H1 (cell line): Measurements from ENCODE around the gene PURA. TPM values are rescaled to one million over a fixed set of nuclear protein-coding genes. Genes with fewer than 3 reads are reported as not detected.

Experiments
- CTCF ChIA-PET: fragments of 300-600 bp; sonication (Branson Sonifier 250); formaldehyde crosslinking; loops from one replicate; lab custom pipeline; 2021; ENCODE audit not compliant: partially characterized antibody; lab: Charles Lee
- POLR2A ChIA-PET: fragments of 300-600 bp; sonication (Branson Sonifier 250); formaldehyde crosslinking; loops from one replicate; lab custom pipeline; 2021; ENCODE audit warnings: inconsistent platforms; ENCODE audit not compliant: partially characterized antibody; lab: Charles Lee
- DNase-seq, 2 experiments: peaks; one replicate each; pipeline versions ENCODE4 v3.0.0 to v3.0.0-alpha.2; 2010 to 2022; ENCODE audit warnings: low spot score in 2 of 2, low read depth in 1 of 2, mixed read lengths in 1 of 2
- FAIRE-seq: peaks from 2 replicates; lab custom pipeline; 2011; peaks lifted over from hg19 to GRCh38; lab: Jason Lieb, UNC
- H2AFZ ChIP-seq: 2 replicates; pipeline ENCODE4 v1.8.1; 2012; ENCODE audit warnings: low read length, inconsistent platforms
- H2AK5ac ChIP-seq: 2 replicates; pipeline ENCODE4 v1.6.1; 2013; ENCODE audit warnings: low read depth, low read length
- H2BK120ac ChIP-seq: replicated peaks from 2 replicates; pipeline ENCODE3; 2013; ENCODE audit warnings: low read depth, low read length, inconsistent platforms
- H2BK12ac ChIP-seq: 2 replicates; pipeline ENCODE4 v1.6.1; 2013; ENCODE audit warnings: low read depth, low read length
- H2BK15ac ChIP-seq: 2 replicates; pipeline ENCODE4 v1.6.1; 2013; ENCODE audit warnings: low read length
- H2BK20ac ChIP-seq: 2 replicates; pipeline ENCODE4 v1.6.1; 2013; ENCODE audit warnings: low read length
- H2BK5ac ChIP-seq: 2 replicates; pipeline ENCODE4 v1.6.1; 2013; ENCODE audit warnings: low read depth, low read length
- H3K14ac ChIP-seq: 2 replicates; pipeline ENCODE4 v1.6.1; 2013; ENCODE audit warnings: inconsistent platforms; ENCODE audit not compliant: insufficient read length
- H3K18ac ChIP-seq: 2 replicates; pipeline ENCODE4 v1.6.1; 2013; ENCODE audit warnings: low read length; ENCODE audit errors: extremely low read depth
- H3K23ac ChIP-seq: 2 replicates; pipeline ENCODE4 v1.6.1; 2013; ENCODE audit warnings: inconsistent platforms; ENCODE audit not compliant: insufficient read length
- H3K23me2 ChIP-seq: 2 replicates; pipeline ENCODE4 v1.6.1; 2013; ENCODE audit warnings: low read depth, low read length
- H3K27ac ChIP-seq: 2 replicates; pipeline ENCODE4 v1.6.1; 2011; ENCODE audit warnings: low read depth, low read length, inconsistent platforms
- H3K27me3 ChIP-seq, 4 experiments: replicated peaks in 1 of 4; 1 replicate in 1 of 4; 2 replicates in 3 of 4; pipeline versions ENCODE4 v1.6.1 to v1.8.1; 2011 to 2013; ENCODE audit warnings: low read length in 3 of 4, mild to moderate bottlenecking in 3 of 4, inconsistent platforms in 2 of 4, mixed read lengths in 2 of 4, moderate library complexity in 1 of 4; ENCODE audit not compliant: control insufficient read depth in 3 of 4, insufficient read depth in 3 of 4; ENCODE audit errors: extremely low read depth in 1 of 4
- H3K36me3 ChIP-seq, 4 experiments: 2 replicates each; pipeline versions ENCODE4 v1.6.1 to v1.8.1; 2011 to 2013; ENCODE audit warnings: mild to moderate bottlenecking in 4 of 4, low read length in 3 of 4, moderate library complexity in 2 of 4, control low read depth in 1 of 4, inconsistent platforms in 1 of 4; ENCODE audit not compliant: insufficient read depth in 4 of 4, control insufficient read depth in 2 of 4
- H3K4ac ChIP-seq: replicated peaks from 2 replicates; pipeline ENCODE3; 2013; ENCODE audit warnings: low read length, low read depth, mixed read lengths, inconsistent platforms; ENCODE audit not compliant: insufficient read length
- H3K4me1 ChIP-seq, 4 experiments: replicated peaks in 1 of 4; 1 replicate in 1 of 4; 2 replicates in 3 of 4; pipeline versions ENCODE4 v1.6.1 to v1.8.1; 2011 to 2013; ENCODE audit warnings: low read length in 3 of 4, inconsistent platforms in 2 of 4, mixed read lengths in 1 of 4; ENCODE audit not compliant: insufficient read depth in 4 of 4, control insufficient read depth in 3 of 4
- H3K4me2 ChIP-seq, 2 experiments: 2 replicates each; pipeline versions ENCODE4 v1.6.1 to v1.8.1; 2011 to 2013; ENCODE audit warnings: low read depth in 2 of 2, low read length in 2 of 2, control low read depth in 1 of 2, inconsistent platforms in 1 of 2, mild to moderate bottlenecking in 1 of 2; ENCODE audit not compliant: insufficient read depth in 1 of 2
- H3K4me3 ChIP-seq, 4 experiments: fragments of 200-600, 300-600 bp in 1 of 4; sonication (generic), shearing (Covaris generic), sonication (Bioruptor Twin) in 1 of 4; 2 replicates each; pipeline versions ENCODE4 v1.5.1 to v1.8.1; 2011 to 2016; ENCODE audit warnings: low read length in 4 of 4, low read depth in 3 of 4, control low read depth in 2 of 4, inconsistent platforms in 2 of 4, mild to moderate bottlenecking in 2 of 4, mixed read lengths in 1 of 4, moderate library complexity in 1 of 4; ENCODE audit not compliant: insufficient read depth in 2 of 4; ENCODE audit errors: extremely low read depth in 1 of 4
- H3K56ac ChIP-seq: replicated peaks from 2 replicates; pipeline ENCODE3; 2013; ENCODE audit warnings: low read depth, mild to moderate bottlenecking, mixed read lengths, low read length, inconsistent platforms; ENCODE audit not compliant: insufficient read length
- H3K79me1 ChIP-seq: 2 replicates; pipeline ENCODE4 v1.6.1; 2013; ENCODE audit warnings: low read depth, low read length, control low read depth
- H3K79me2 ChIP-seq, 2 experiments: 2 replicates each; pipeline versions ENCODE4 v1.6.1 to v1.8.1; 2012 to 2013; ENCODE audit warnings: low read length in 2 of 2, mild to moderate bottlenecking in 2 of 2, inconsistent platforms in 1 of 2; ENCODE audit not compliant: insufficient read depth in 2 of 2, control insufficient read depth in 1 of 2
- H3K9ac ChIP-seq, 4 experiments: replicated peaks in 1 of 4; 1 replicate in 1 of 4; 2 replicates in 3 of 4; pipeline versions ENCODE4 v1.6.1 to v1.8.1; 2011 to 2013; ENCODE audit warnings: low read depth in 3 of 4, low read length in 3 of 4, control low read depth in 2 of 4, mild to moderate bottlenecking in 2 of 4, moderate library complexity in 2 of 4, inconsistent platforms in 1 of 4; ENCODE audit errors: extremely low read depth in 1 of 4
- H3K9me3 ChIP-seq, 2 experiments: 2 replicates each; pipeline versions ENCODE4 v1.6.1 to v1.8.1; 2012 to 2013; ENCODE audit warnings: mild to moderate bottlenecking in 2 of 2, moderate library complexity in 2 of 2, control low read depth in 1 of 2, inconsistent platforms in 1 of 2, low read depth in 1 of 2, low read length in 1 of 2, mixed read lengths in 1 of 2; ENCODE audit not compliant: insufficient read depth in 2 of 2
- H4K20me1 ChIP-seq, 2 experiments: replicated peaks in 1 of 2; 2 replicates each; pipeline versions ENCODE3 to v1.8.1; 2011 to 2013; ENCODE audit warnings: inconsistent platforms in 2 of 2, low read length in 2 of 2, mild to moderate bottlenecking in 1 of 2; ENCODE audit not compliant: insufficient read depth in 2 of 2, control insufficient read depth in 1 of 2
- H4K5ac ChIP-seq: 2 replicates; pipeline ENCODE4 v1.6.1; 2013; ENCODE audit warnings: low read length, low read depth, mixed read lengths, inconsistent platforms; ENCODE audit not compliant: insufficient read length
- H4K8ac ChIP-seq: 2 replicates; pipeline ENCODE4 v1.8.0; 2013; ENCODE audit warnings: mild to moderate bottlenecking, moderate library complexity, low read length, inconsistent platforms; ENCODE audit not compliant: insufficient read depth; ENCODE audit errors: extremely low read depth
- H4K91ac ChIP-seq: replicated peaks from 2 replicates; pipeline ENCODE3; 2013; ENCODE audit warnings: low read length, mixed read lengths, inconsistent platforms; ENCODE audit not compliant: insufficient read length
- CBX5 ChIP-seq: fragments of 300-800, 300-1000 bp; sonication (generic); IDR thresholded peaks from 2 replicates; pipeline ENCODE4 v1.7.1; 2016; ENCODE audit warnings: antibody characterized with exemption, low read length, low read depth
- HDAC2 ChIP-seq, 2 experiments: fragments of 300-600 bp in 1 of 2; sonication (generic) in 1 of 2; IDR thresholded peaks; 2 replicates each; pipeline ENCODE4 v1.6.1; 2011 to 2012; ENCODE audit warnings: low read depth in 2 of 2, low read length in 2 of 2, mild to moderate bottlenecking in 2 of 2, moderate library complexity in 2 of 2, borderline replicate concordance in 1 of 2, inconsistent platforms in 1 of 2
- JUND ChIP-seq: IDR thresholded peaks from 2 replicates; pipeline ENCODE4 v1.6.1; 2011; ENCODE audit warnings: mild to moderate bottlenecking, improper control_type of control experiment, low read length
- KDM5A ChIP-seq: fragments of 200-600 bp; IDR thresholded peaks from 2 replicates; pipeline ENCODE4 v1.7.1; 2012; ENCODE audit warnings: mild to moderate bottlenecking, low read length, inconsistent platforms, mixed read lengths
- RAD21 ChIP-seq, 2 experiments: IDR thresholded peaks in 1 of 2; conservative IDR thresholded peaks in 1 of 2; 2 replicates each; pipeline ENCODE4 v1.6.1; 2011; ENCODE audit warnings: low read depth in 2 of 2, low read length in 2 of 2, improper control_type of control experiment in 1 of 2, inconsistent platforms in 1 of 2, mild to moderate bottlenecking in 1 of 2, moderate library complexity in 1 of 2
- SIN3A ChIP-seq, 2 experiments: IDR thresholded peaks in 1 of 2; conservative IDR thresholded peaks in 1 of 2; 2 replicates each; pipeline ENCODE4 v1.6.1; 2011 to 2012; ENCODE audit warnings: low read length in 2 of 2, improper control_type of control experiment in 1 of 2, low read depth in 1 of 2, mild to moderate bottlenecking in 1 of 2
- SIRT6 ChIP-seq: IDR thresholded peaks from one replicate; pipeline ENCODE4 v1.7.1; 2012; ENCODE audit warnings: low read length, inconsistent platforms
- WGBS, 2 experiments: shearing (Covaris generic) in 1 of 2; methylation state at CpG; one replicate each; pipeline versions ENCODE4 v1.1.6 to v1.1.7; 2013 to 2015; ENCODE audit warnings: low lambda C conversion rate in 2 of 2, mixed read lengths in 2 of 2, inconsistent platforms in 1 of 2, low coverage in 1 of 2, missing lambda C conversion rate in 1 of 2; ENCODE audit not compliant: insufficient replicate concordance in 2 of 2, insufficient coverage in 1 of 2, insufficient read length in 1 of 2; ENCODE audit errors: extremely low coverage in 1 of 2, missing lambda C conversion rate in 1 of 2; 5-methylcytosine and 5-hydroxymethylcytosine counted together
- polyA plus RNA-seq, 7 experiments: library from polyadenylated mRNA; depleted of rRNA in 3 of 7; stranded (reverse) in 5 of 7; unstranded in 2 of 7; fragments of >200 nt in 5 of 7; fragments of 200-250 nt in 2 of 7; gene quantifications; 1 replicate in 5 of 7; 2 replicates in 1 of 7; 4 replicates in 1 of 7; pipeline versions ENCODE4 v1.2.1 to v1.2.3, GENCODE V29; 2011 to 2013; ENCODE audit warnings: missing spikeins in 2 of 7, mixed read lengths in 2 of 7
- total RNA-seq: library from RNA; stranded (reverse); fragmentation: NEBNext Ultra II Directional; extraction: Animal tissue kit (Norgen Biotek cat#: 25700); gene quantifications from 2 replicates; pipeline ENCODE4 v1.2.1, GENCODE V29; 2021
- TF ChIP-seq, protein P1 (sequence below): IDR thresholded peaks from 2 replicates; pipeline ENCODE4 v1.6.1; 2011; ENCODE audit warnings: low read depth, mild to moderate bottlenecking, low read length; ENCODE audit not compliant: insufficient read depth

Gene PURA
- total and polyA plus RNA-seq, 2 of the 8 experiments (the other 6 are each of a cell fraction or from before 2014, with no cell fraction given): 0.98 to 2.1 TPM

DNA sequence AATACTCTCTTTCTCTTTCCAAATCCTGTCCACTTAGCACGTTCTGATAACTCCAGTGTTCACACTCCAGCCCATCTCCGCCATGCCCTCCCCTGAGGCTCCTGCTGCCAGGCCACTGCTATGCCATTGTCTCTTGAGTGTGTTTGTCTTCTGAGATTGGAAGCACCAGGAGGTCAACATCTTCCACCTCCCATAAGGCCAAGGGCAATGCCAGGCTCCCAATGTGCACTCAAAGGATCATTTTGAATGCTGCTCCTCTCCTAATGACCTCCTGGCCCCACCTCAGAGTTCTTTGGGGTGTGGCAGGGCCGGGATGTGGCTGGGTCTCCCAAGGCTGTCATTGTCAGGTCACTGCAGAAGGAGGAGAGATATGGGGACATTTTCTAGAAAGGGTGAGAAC lies 31.3 kb downstream of the PURA start:
- no peak overlapping the region for H2BK120ac ChIP-seq
- no peak for FAIRE-seq
- H4K8ac ChIP-seq: no peak overlapping the region
- peak overlapping the region in 2 of 4 experiments; percentile 72 to 82; a peak in 2 of 8 replicates for H3K4me3 ChIP-seq
- ChIA-PET CTCF (interaction anchor here (0.9 to 9.9 kb wide), 21 partner anchors 10 to 341 kb away, joined by 3 to 118 read pairs (median 6); partner anchors contain the start of gene PURA), POLR2A (interaction anchor here (1.3 to 4.3 kb wide), 3 partner anchors 9 to 33 kb away, joined by 3 to 19 read pairs (median 4); no protein-coding TSS in a partner anchor)
- H3K23me2 ChIP-seq: peaks cover 5% of the 10 kb centered on the region; the same call in 1 of the 2 replicates
- H2BK15ac ChIP-seq: no peak overlapping the region
- H3K18ac ChIP-seq: no peak overlapping the region
- no peak overlapping the region for H4K5ac ChIP-seq
- H4K91ac ChIP-seq: no peak overlapping the region
- no peaks in the 10 kb centered on the region for H3K36me3 ChIP-seq
- no peaks in the 10 kb centered on the region for H3K79me1 ChIP-seq
- peaks cover 0 to 7% of the 10 kb centered on the region in 2 experiments for H4K20me1 ChIP-seq
- TF ChIP-seq SIN3A (conservative IDR thresholded peaks at IDR 0.05 in 1 of 2, IDR thresholded peaks at IDR 0.05 in 1 of 2; ENCODE audit: low read depth in 1 of 2, low read length in 2 of 2) (no peak), JUND (no peak), RAD21 (IDR thresholded peaks at IDR 0.05 in 1 of 2, conservative IDR thresholded peaks at IDR 0.05 in 1 of 2; ENCODE audit: low read depth in 2 of 2, low read length in 2 of 2) (no peak), HDAC2 (IDR thresholded peaks at IDR 0.05; ENCODE audit: borderline replicate concordance in 1 of 2, low read depth in 2 of 2, low read length in 2 of 2) (no peak), CBX5 (no peak), KDM5A (no peak), SIRT6 (no peak)
- TF ChIP-seq, protein P1, sequence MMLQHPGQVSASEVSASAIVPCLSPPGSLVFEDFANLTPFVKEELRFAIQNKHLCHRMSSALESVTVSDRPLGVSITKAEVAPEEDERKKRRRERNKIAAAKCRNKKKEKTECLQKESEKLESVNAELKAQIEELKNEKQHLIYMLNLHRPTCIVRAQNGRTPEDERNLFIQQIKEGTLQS: no peak
- TF ChIP-seq, all 59 proteins: peak for 0
- Histone ChIP-seq H3K23ac (no peak overlapping the region), H2BK20ac (no peak overlapping the region), H2AK5ac (no peak overlapping the region), H2BK5ac (no peak overlapping the region), H3K27ac (no peak overlapping the region), H2BK12ac (no peak overlapping the region), H3K4me2 (peak overlapping the region; percentile 48 to 100; a peak in 3 of 4 replicates), H3K14ac (no peak overlapping the region), H3K4me1 (peaks cover 0 to 9% (median 0%) of the 10 kb centered on the region in 4 experiments; a peak in 2 of 7 replicates), H3K9ac (no peak overlapping the region), H2AFZ (no peak overlapping the region), H3K4ac (no peak overlapping the region), H3K79me2 (no peaks in the 10 kb centered on the region), H3K27me3 (peaks cover 25 to 50% (median 37%) of the 10 kb centered on the region in 4 experiments), H3K9me3 (no peaks in the 10 kb centered on the region), H3K56ac (no peak overlapping the region)
- 79% methylated on average over 3 of the region's 3 CpGs; no CpG with 5 or more reads in 1 of the 2 experiments for WGBS, 2 experiments
- DNase-seq: peak in 1 of 2 experiments; percentile 46
